AG04450 (cell line): Measurements from ENCODE around the gene VSTM2L. TPM values are rescaled to one million over a fixed set of nuclear protein-coding genes. Genes with fewer than 3 reads are reported as not detected.

ENCODE experiments used
- CTCF ChIA-PET: fragments of 300-600, 350-600 bp; formaldehyde crosslinking; extraction: SDS; loops from one replicate; lab custom pipeline; 2022; ENCODE audit warnings: antibody characterized with exemption, inconsistent platforms; lab: Charles Lee
- POLR2A ChIA-PET: fragments of 350-600 bp; formaldehyde crosslinking; extraction: SDS; loops from one replicate; lab custom pipeline; 2021; ENCODE audit warnings: antibody characterized with exemption, inconsistent platforms; lab: Yijun Ruan, JAX
- DNase-seq: peaks from one replicate; pipeline ENCODE4 v3.0.0-alpha.2; 2011; ENCODE audit warnings: low read depth, low spot score
- H3K27ac ChIP-seq: one replicate; pipeline ENCODE4 v1.5.1; 2012; ENCODE audit warnings: low read depth, low read length, control low read depth
- H3K27me3 ChIP-seq: one replicate; pipeline ENCODE4 v1.6.0; 2012; ENCODE audit warnings: low read length; ENCODE audit not compliant: control insufficient read depth, insufficient read depth
- H3K4me3 ChIP-seq: 2 replicates; pipeline ENCODE4 v1.5.1; 2011; ENCODE audit warnings: mild to moderate bottlenecking, low read depth, low read length, control low read depth
- H3K9me3 ChIP-seq: 2 replicates; pipeline ENCODE4 v1.5.1; 2012; ENCODE audit warnings: low read length; ENCODE audit not compliant: control insufficient read depth, insufficient read depth
- polyA plus RNA-seq: library from polyadenylated mRNA; depleted of rRNA; stranded (reverse); fragments of >200 nt; gene quantifications from 2 replicates; pipeline ENCODE4 v1.2.3, GENCODE V29; 2011
- TF ChIP-seq, protein P1 (sequence below): IDR thresholded peaks from 2 replicates; pipeline ENCODE4 v1.5.1; 2011; ENCODE audit warnings: low read depth, low read length, control low read depth, inconsistent platforms

The VSTM2L gene
- polyA plus RNA-seq, 1 experiment = 0.25 TPM

DNA sequence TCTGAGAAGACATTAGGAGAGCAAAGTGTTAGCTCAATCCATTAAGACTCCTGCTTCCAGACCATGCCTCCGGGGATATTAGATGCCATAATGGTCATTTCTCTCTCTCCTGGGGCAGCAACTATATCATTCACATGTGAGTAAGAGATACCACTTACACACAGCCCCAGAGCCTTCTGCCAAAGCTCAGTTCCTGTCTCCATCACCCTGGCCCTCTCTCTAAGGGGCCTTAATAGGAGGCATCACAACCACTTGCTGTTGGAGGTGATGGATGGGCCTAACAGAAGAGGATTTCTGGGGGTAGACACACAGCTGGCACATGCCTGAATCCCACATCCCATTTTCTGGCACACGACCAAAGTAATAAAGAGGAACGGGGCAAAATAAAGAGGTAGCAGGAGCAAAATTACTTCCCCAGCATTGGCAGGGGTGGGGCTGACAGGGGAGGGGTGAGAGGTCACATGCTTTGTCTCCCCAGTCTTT is 34.0 kb upstream of the VSTM2L start:
- no peaks in the 10 kb centered on the region for H3K27me3 ChIP-seq
- TF ChIP-seq, protein P1, sequence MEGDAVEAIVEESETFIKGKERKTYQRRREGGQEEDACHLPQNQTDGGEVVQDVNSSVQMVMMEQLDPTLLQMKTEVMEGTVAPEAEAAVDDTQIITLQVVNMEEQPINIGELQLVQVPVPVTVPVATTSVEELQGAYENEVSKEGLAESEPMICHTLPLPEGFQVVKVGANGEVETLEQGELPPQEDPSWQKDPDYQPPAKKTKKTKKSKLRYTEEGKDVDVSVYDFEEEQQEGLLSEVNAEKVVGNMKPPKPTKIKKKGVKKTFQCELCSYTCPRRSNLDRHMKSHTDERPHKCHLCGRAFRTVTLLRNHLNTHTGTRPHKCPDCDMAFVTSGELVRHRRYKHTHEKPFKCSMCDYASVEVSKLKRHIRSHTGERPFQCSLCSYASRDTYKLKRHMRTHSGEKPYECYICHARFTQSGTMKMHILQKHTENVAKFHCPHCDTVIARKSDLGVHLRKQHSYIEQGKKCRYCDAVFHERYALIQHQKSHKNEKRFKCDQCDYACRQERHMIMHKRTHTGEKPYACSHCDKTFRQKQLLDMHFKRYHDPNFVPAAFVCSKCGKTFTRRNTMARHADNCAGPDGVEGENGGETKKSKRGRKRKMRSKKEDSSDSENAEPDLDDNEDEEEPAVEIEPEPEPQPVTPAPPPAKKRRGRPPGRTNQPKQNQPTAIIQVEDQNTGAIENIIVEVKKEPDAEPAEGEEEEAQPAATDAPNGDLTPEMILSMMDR = no peak
- DNase-seq = no peak
- ChIA-PET CTCF (no interaction called here), POLR2A (no interaction called here)
- H3K9me3 ChIP-seq = no peaks in the 10 kb centered on the region
- H3K4me3 ChIP-seq = no peak overlapping the region
- no peak overlapping the region for H3K27ac ChIP-seq

DNA sequence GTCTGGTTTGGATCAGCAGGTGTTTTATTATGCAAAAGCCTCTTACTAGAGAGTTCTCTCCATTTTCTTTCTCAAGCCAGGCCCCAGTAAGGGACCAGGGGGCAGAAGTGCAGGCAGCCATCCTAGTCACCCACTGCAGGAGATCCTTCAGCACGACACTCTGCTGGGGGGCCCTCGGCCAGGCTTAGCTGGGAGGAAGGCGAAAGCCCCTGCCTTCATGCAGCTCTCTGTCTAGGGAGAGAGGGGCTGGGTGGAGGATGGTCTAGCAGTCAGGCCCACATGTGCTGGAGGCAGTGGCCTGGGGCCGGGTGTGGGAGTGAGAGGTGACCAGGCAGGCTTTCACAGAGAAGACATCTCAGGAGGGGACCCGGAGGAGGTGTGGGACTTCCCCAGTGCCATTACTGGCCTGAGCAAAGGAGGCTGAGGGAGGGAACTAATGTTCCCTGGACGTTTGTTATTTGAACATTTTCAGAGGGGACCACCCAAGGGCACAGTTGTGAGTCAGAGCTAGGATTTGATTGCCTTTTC is 33.5 kb upstream of the VSTM2L start:
- no peak overlapping the region for H3K27ac ChIP-seq
- CTCF ChIA-PET = no interaction called here
- no peak overlapping the region for H3K4me3 ChIP-seq
- H3K27me3 ChIP-seq = no peaks in the 10 kb centered on the region
- TF ChIP-seq, protein P1 = no peak
- H3K9me3 ChIP-seq = no peaks in the 10 kb centered on the region
- POLR2A ChIA-PET = no interaction called here
- no peak for DNase-seq

DNA sequence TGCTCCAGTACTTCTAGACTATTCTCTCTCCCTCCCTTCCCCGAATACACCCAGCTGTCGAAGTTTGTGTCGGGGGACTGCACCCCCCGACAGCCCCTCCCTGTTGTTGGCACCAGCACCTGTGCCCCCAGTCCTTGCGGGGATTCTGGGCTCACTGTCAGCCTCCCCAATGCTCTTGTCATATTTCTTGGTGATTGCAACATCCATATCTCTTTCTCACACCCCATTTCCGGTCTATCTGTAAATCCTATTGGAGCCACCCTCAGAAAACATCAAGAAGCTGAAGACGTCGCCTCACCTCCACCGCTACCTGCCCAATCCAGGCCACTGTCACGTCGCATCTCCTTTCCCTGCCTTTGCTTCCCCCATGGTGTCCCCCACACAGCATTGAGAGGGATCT is 32.6 kb upstream of the VSTM2L start:
- ChIA-PET POLR2A (no interaction called here), CTCF (no interaction called here)
- DNase-seq = no peak
- TF ChIP-seq, protein P1 = no peak
- no peak overlapping the region for H3K27ac ChIP-seq
- no peak overlapping the region for H3K4me3 ChIP-seq
- H3K27me3 ChIP-seq = no peaks in the 10 kb centered on the region
- H3K9me3 ChIP-seq = no peaks in the 10 kb centered on the region

DNA sequence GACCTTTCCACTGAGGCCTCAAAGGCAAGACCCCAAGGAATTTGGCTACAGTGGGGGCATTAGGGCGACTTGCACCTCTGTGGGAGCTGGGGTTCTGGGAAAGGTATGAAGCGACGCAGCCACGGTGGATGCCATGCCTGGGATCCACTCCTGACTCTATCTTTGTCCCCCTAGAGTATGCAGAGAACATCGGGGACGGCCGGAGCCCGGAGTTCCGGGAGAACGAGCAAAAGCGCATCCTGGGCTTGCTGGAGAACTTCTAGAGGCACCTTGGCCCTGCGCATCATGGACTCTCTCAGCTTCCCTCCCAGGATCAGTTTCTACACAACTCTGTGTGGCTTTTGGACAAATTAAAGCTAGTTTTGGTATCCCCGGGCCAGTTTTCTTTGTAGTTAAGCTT is 31.2 kb upstream of the VSTM2L start:
- POLR2A ChIA-PET = no interaction called here
- no peaks in the 10 kb centered on the region for H3K27me3 ChIP-seq
- H3K9me3 ChIP-seq = no peaks in the 10 kb centered on the region
- CTCF ChIA-PET = no interaction called here
- no peak for DNase-seq
- no peak overlapping the region for H3K4me3 ChIP-seq
- no peak overlapping the region for H3K27ac ChIP-seq
- TF ChIP-seq, protein P1 = no peak

DNA sequence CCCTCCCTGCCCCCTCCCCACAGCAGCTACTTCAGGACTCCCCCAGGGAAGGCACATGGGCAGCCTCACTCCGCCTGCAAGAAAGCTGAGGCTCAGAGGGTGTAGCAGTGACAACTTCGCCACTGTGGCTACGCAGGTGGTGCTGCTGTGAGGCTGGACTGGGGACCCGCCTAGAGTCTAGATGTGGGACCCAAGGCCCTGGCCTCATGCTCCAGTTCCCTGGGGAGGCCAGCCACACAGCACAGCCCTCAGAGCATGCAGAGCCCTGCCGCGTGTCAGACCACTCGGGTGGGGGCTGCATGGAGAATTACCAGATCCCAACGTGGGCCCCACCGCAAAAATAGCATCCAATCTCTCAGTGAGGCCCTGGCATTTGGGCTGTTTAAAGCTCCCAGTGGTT is 30.8 kb upstream of the VSTM2L start:
- TF ChIP-seq, protein P1 = no peak
- ChIA-PET POLR2A (no interaction called here), CTCF (no interaction called here)
- Histone ChIP-seq H3K9me3 (no peaks in the 10 kb centered on the region), H3K27me3 (no peaks in the 10 kb centered on the region), H3K27ac (no peak overlapping the region), H3K4me3 (no peak overlapping the region)
- DNase-seq = no peak
